ENCODE data around the gene IER5L. TPM values are rescaled to one million over a fixed set of nuclear protein-coding genes. Genes with fewer than 3 reads are reported as not detected.

IER5L gene
- total RNA-seq, 1 donor from 2014 or later = 16.7 TPM

Other genes with a start within 250 kb of the IER5L start
- gene DOLK, start 230.7 kb downstream of the IER5L start, total RNA-seq = 11.5 TPM
- gene NUP188, start 230.6 kb downstream of the IER5L start, total RNA-seq = 36.5 TPM
- gene SH3GLB2, start 149.9 kb downstream of the IER5L start, total RNA-seq = 25.1 TPM
- 12.0 TPM for gene MIGA2, start 141.6 kb downstream of the IER5L start, total RNA-seq
- gene DOLPP1, start 97.2 kb downstream of the IER5L start, total RNA-seq = 5.2 TPM
- 27.1 TPM for gene CRAT, start 67.5 kb downstream of the IER5L start, total RNA-seq
- gene PTPA, start 66.8 kb downstream of the IER5L start, total RNA-seq = 66.8 TPM